Measurements from ENCODE around the gene MME. TPM values are rescaled to one million over a fixed set of nuclear protein-coding genes. Genes with fewer than 3 reads are reported as not detected.
"Not testable (repeated sequence)": the region's sequence is repeated elsewhere in the genome, so short reads cannot be mapped to it uniquely, and the experiment has no call there.

The MME gene
- total RNA-seq, 1 donor from 2014 or later: not detected

GRCh38 chr3:155190691-155191090 lies 110.6 kb downstream of the MME start:
- intact Hi-C loops (cut with micrococcal nuclease): no loop called here

- intact Hi-C loops (cut with micrococcal nuclease): no loop called here
Measured at GRCh38 chr3:155192957-155193746, 113.0 kb downstream of the MME start.

- intact Hi-C loops (cut with micrococcal nuclease): no loop called here
Measured at GRCh38 chr3:155193868-155194267, 113.7 kb downstream of the MME start.

GRCh38 chr3:155194973-155195957 lies 115.1 kb downstream of the MME start:
- intact Hi-C loops (cut with micrococcal nuclease): no loop called here

- intact Hi-C loops (cut with micrococcal nuclease): no loop called here
Measured at GRCh38 chr3:155196131-155197021, 116.3 kb downstream of the MME start.

GRCh38 chr3:155197786-155198185 lies 117.7 kb downstream of the MME start:
- intact Hi-C loops (cut with micrococcal nuclease): no loop called here

GRCh38 chr3:155202626-155203025 lies 122.5 kb downstream of the MME start:
- intact Hi-C loops (cut with micrococcal nuclease): no loop called here

GRCh38 chr3:155204851-155205250 lies 124.7 kb downstream of the MME start:
- intact Hi-C loops (cut with micrococcal nuclease): no loop called here

GRCh38 chr3:155208183-155208800 lies 128.2 kb downstream of the MME start:
- intact Hi-C loops (cut with micrococcal nuclease): no loop called here

GRCh38 chr3:155210736-155211135 lies 130.6 kb downstream of the MME start:
- intact Hi-C loops (cut with micrococcal nuclease): no loop called here

GRCh38 chr3:155211266-155211665 lies 131.1 kb downstream of the MME start:
- intact Hi-C loops (cut with micrococcal nuclease): no loop called here

- intact Hi-C loops (cut with micrococcal nuclease): no loop called here
Measured at GRCh38 chr3:155211940-155212339, 131.8 kb downstream of the MME start.

- intact Hi-C loops (cut with micrococcal nuclease): not testable (repeated sequence)
Measured at GRCh38 chr3:155216007-155216406, 135.9 kb downstream of the MME start.

- intact Hi-C loops (cut with micrococcal nuclease): no loop called here
Measured at GRCh38 chr3:155217591-155217990, 137.5 kb downstream of the MME start.

- intact Hi-C loops (cut with micrococcal nuclease): no loop called here
Measured at GRCh38 chr3:155218462-155218861, 138.3 kb downstream of the MME start.

- intact Hi-C loops (cut with micrococcal nuclease): no loop called here
Measured at GRCh38 chr3:155219106-155219505, 139.0 kb downstream of the MME start.

- intact Hi-C loops (cut with micrococcal nuclease): no loop called here
Measured at GRCh38 chr3:155225417-155225816, 145.3 kb downstream of the MME start.

- intact Hi-C loops (cut with micrococcal nuclease): no loop called here
Measured at GRCh38 chr3:155227141-155227540, 147.0 kb downstream of the MME start.

- intact Hi-C loops (cut with micrococcal nuclease): no loop called here
Measured at GRCh38 chr3:155228676-155229075, 148.6 kb downstream of the MME start.

GRCh38 chr3:155229086-155229485 lies 149.0 kb downstream of the MME start:
- intact Hi-C loops (cut with micrococcal nuclease): no loop called here

GRCh38 chr3:155230382-155230781 lies 150.3 kb downstream of the MME start:
- intact Hi-C loops (cut with micrococcal nuclease): no loop called here
